Type B pancreatic cell (in vitro differentiated cells): ENCODE measurements around the gene EPB41L4B. TPM values are rescaled to one million over a fixed set of nuclear protein-coding genes. Genes with fewer than 3 reads are reported as not detected.

Experiments used
- DNase-seq: peaks from one replicate; pipeline ENCODE4 v3.0.0; 2021; ENCODE audit warnings: mixed read lengths; ENCODE audit not compliant: unreplicated experiment; ENCODE audit errors: extremely low spot score
- H3K27ac Mint-ChIP-seq: 2 replicates; pipeline ENCODE4 v1.8.0; 2021; ENCODE audit warnings: mild to moderate bottlenecking, mixed read lengths
- H3K27me3 Mint-ChIP-seq: 2 replicates; pipeline ENCODE4 v1.8.0; 2021; ENCODE audit warnings: mixed read lengths
- H3K36me3 Mint-ChIP-seq: 2 replicates; pipeline ENCODE4 v1.8.0; 2021; ENCODE audit warnings: mixed read lengths
- H3K4me1 Mint-ChIP-seq: one replicate; pipeline ENCODE4 v1.8.0; 2021; ENCODE audit warnings: mixed read lengths; ENCODE audit not compliant: unreplicated experiment
- H3K4me3 Mint-ChIP-seq: 2 replicates; pipeline ENCODE4 v1.8.0; 2021; ENCODE audit warnings: mild to moderate bottlenecking, mixed read lengths
- H3K9me3 Mint-ChIP-seq: 2 replicates; pipeline ENCODE4 v1.8.0; 2021; ENCODE audit warnings: mixed read lengths
- CTCF ChIP-seq: fragments of 200-600 bp; sonication (generic); conservative IDR thresholded peaks from 2 replicates; pipeline ENCODE4 v1.5.0; 2021; ENCODE audit warnings: antibody characterized with exemption, mild to moderate bottlenecking
- total RNA-seq: library from RNA; stranded (reverse); gene quantifications from 2 replicates; pipeline ENCODE4 v1.2.1, GENCODE V29; 2021; ENCODE audit warnings: low replicate concordance

EPB41L4B gene
- total RNA-seq, 1 donor from 2014 or later: 14.4 TPM

GRCh38 chr9:109305801-109306200 is 15.1 kb downstream of the EPB41L4B start:
- Mint-ChIP-seq H3K9me3 (no peaks in the 10 kb centered on the region), H3K4me1 (peaks cover 20% of the 10 kb centered on the region), H3K4me3 (no peak overlapping the region), H3K27me3 (no peaks in the 10 kb centered on the region), H3K36me3 (no peaks in the 10 kb centered on the region), H3K27ac (no peak overlapping the region)
- DNase-seq: no peak
- no peak for TF ChIP-seq CTCF

GRCh38 chr9:109304347-109304746 is 16.5 kb downstream of the EPB41L4B start:
- peaks cover 16% of the 10 kb centered on the region for H3K4me1 Mint-ChIP-seq
- H3K9me3 Mint-ChIP-seq: no peaks in the 10 kb centered on the region
- H3K36me3 Mint-ChIP-seq: no peaks in the 10 kb centered on the region
- no peak for DNase-seq
- no peak for TF ChIP-seq CTCF
- no peak overlapping the region for H3K4me3 Mint-ChIP-seq
- H3K27me3 Mint-ChIP-seq: peaks cover 4% of the 10 kb centered on the region
- H3K27ac Mint-ChIP-seq: peak overlapping the region; percentile 40

- Mint-ChIP-seq H3K4me1 (peaks cover 12% of the 10 kb centered on the region), H3K27ac (no peak overlapping the region), H3K9me3 (no peaks in the 10 kb centered on the region), H3K36me3 (no peaks in the 10 kb centered on the region), H3K27me3 (peaks cover 4% of the 10 kb centered on the region), H3K4me3 (no peak overlapping the region)
- no peak for DNase-seq
- TF ChIP-seq CTCF: no peak
Observed at GRCh38 chr9:109303900-109304299, 17.0 kb downstream of the EPB41L4B start.

- Mint-ChIP-seq H3K4me3 (no peak overlapping the region), H3K4me1 (peaks cover 12% of the 10 kb centered on the region), H3K9me3 (no peaks in the 10 kb centered on the region), H3K36me3 (no peaks in the 10 kb centered on the region), H3K27me3 (peaks cover 4% of the 10 kb centered on the region), H3K27ac (no peak overlapping the region)
- no peak for DNase-seq
- no peak for TF ChIP-seq CTCF
Observed at GRCh38 chr9:109302606-109303005, 18.3 kb downstream of the EPB41L4B start.

- Mint-ChIP-seq H3K27ac (no peak overlapping the region), H3K9me3 (no peaks in the 10 kb centered on the region), H3K4me3 (no peak overlapping the region), H3K36me3 (no peaks in the 10 kb centered on the region), H3K4me1 (peaks cover 18% of the 10 kb centered on the region), H3K27me3 (peaks cover 4% of the 10 kb centered on the region)
- DNase-seq: no peak
- TF ChIP-seq CTCF: no peak
Observed at GRCh38 chr9:109301012-109301411, 19.8 kb downstream of the EPB41L4B start.

GRCh38 chr9:109299891-109300290 is 21.0 kb downstream of the EPB41L4B start:
- no peak overlapping the region for H3K4me3 Mint-ChIP-seq
- DNase-seq: no peak
- H3K4me1 Mint-ChIP-seq: peaks cover 28% of the 10 kb centered on the region
- no peaks in the 10 kb centered on the region for H3K9me3 Mint-ChIP-seq
- no peaks in the 10 kb centered on the region for H3K36me3 Mint-ChIP-seq
- peaks cover 4% of the 10 kb centered on the region for H3K27me3 Mint-ChIP-seq
- no peak overlapping the region for H3K27ac Mint-ChIP-seq
- TF ChIP-seq CTCF: no peak
